Activated T-cell treated with anti-CD3 and anti-CD28 coated beads, Interleukin-2, amount 50 U/mL, for 4 hours (primary cell): Measurements from ENCODE around the gene GAD2. TPM values are rescaled to one million over a fixed set of nuclear protein-coding genes. Genes with fewer than 3 reads are reported as not detected.

Experiments used
- ATAC-seq, 2 donors: fragments of 200-7000 bp; cut with Tn5 transposase; one replicate each; pipeline ENCODE4 v1.10.0; 2021
- DNase-seq: peaks from one replicate; pipeline ENCODE4 v3.0.0-alpha.2; 2020
- H3K27me3 Mint-ChIP-seq: one replicate; pipeline ENCODE4 v1.8.0; 2021; ENCODE audit warnings: low read depth, mixed read lengths
- H3K36me3 Mint-ChIP-seq: one replicate; pipeline ENCODE4 v1.8.0; 2022; ENCODE audit warnings: mixed read lengths; ENCODE audit not compliant: insufficient read depth
- H3K4me1 Mint-ChIP-seq: one replicate; pipeline ENCODE4 v1.8.0; 2021; ENCODE audit warnings: low read depth, mixed read lengths
- H3K4me3 Mint-ChIP-seq: one replicate; pipeline ENCODE4 v1.8.0; 2021; ENCODE audit warnings: mild to moderate bottlenecking, moderate library complexity, mixed read lengths
- H3K9me3 Mint-ChIP-seq: one replicate; pipeline ENCODE4 v1.8.0; 2021; ENCODE audit warnings: mixed read lengths
- total RNA-seq, 3 donors: library from RNA; stranded (reverse); gene quantifications; one replicate each; pipeline ENCODE4 v1.2.1, GENCODE V29; 2021

Gene GAD2
- total RNA-seq, 3 donors from 2014 or later = not detected

GRCh38 chr10:26214551-26215395, 1.8 kb upstream of the GAD2 start:
- Mint-ChIP-seq H3K4me3 (peak overlapping the region; percentile 41), H3K36me3 (no peaks in the 10 kb centered on the region), H3K4me1 (peaks cover 32% of the 10 kb centered on the region), H3K27me3 (peaks cover 71% of the 10 kb centered on the region), H3K9me3 (no peaks in the 10 kb centered on the region)
- ATAC-seq (no peak), DNase-seq (no peak)

GRCh38 chr10:26215396-26215934, 1.1 kb upstream of the GAD2 start:
- no peaks in the 10 kb centered on the region for H3K36me3 Mint-ChIP-seq
- peak overlapping the region; percentile 41 for H3K4me3 Mint-ChIP-seq
- no peak for DNase-seq
- peaks cover 76% of the 10 kb centered on the region for H3K27me3 Mint-ChIP-seq
- peaks cover 32% of the 10 kb centered on the region for H3K4me1 Mint-ChIP-seq
- no peak for ATAC-seq
- H3K9me3 Mint-ChIP-seq = no peaks in the 10 kb centered on the region

- ATAC-seq = peak; percentile 71 to 79
- Mint-ChIP-seq H3K36me3 (no peaks in the 10 kb centered on the region), H3K4me1 (peaks cover 32% of the 10 kb centered on the region), H3K4me3 (peak overlapping the region; percentile 51), H3K9me3 (no peaks in the 10 kb centered on the region), H3K27me3 (peaks cover 82% of the 10 kb centered on the region)
- no peak for DNase-seq
Measured at GRCh38 chr10:26215935-26216584, 514 bp upstream of the GAD2 start.

GRCh38 chr10:26217396-26218086, 967 bp downstream of the GAD2 start:
- H3K9me3 Mint-ChIP-seq = no peaks in the 10 kb centered on the region
- H3K36me3 Mint-ChIP-seq = no peaks in the 10 kb centered on the region
- DNase-seq (no peak), ATAC-seq (peak; percentile 34 to 45)
- peak overlapping the region; percentile 48 for H3K4me3 Mint-ChIP-seq
- H3K4me1 Mint-ChIP-seq = peaks cover 32% of the 10 kb centered on the region
- H3K27me3 Mint-ChIP-seq = peaks cover 88% of the 10 kb centered on the region

- ATAC-seq (no peak), DNase-seq (no peak)
- no peaks in the 10 kb centered on the region for H3K36me3 Mint-ChIP-seq
- peaks cover 30% of the 10 kb centered on the region for H3K4me1 Mint-ChIP-seq
- H3K27me3 Mint-ChIP-seq = peaks cover 85% of the 10 kb centered on the region
- no peak overlapping the region for H3K4me3 Mint-ChIP-seq
- H3K9me3 Mint-ChIP-seq = no peaks in the 10 kb centered on the region
Measured at GRCh38 chr10:26219676-26220075, 3.1 kb downstream of the GAD2 start.

- no peaks in the 10 kb centered on the region for H3K9me3 Mint-ChIP-seq
- peaks cover 20% of the 10 kb centered on the region for H3K4me1 Mint-ChIP-seq
- ATAC-seq (no peak), DNase-seq (no peak)
- no peak overlapping the region for H3K4me3 Mint-ChIP-seq
- no peaks in the 10 kb centered on the region for H3K36me3 Mint-ChIP-seq
- H3K27me3 Mint-ChIP-seq = peaks cover 79% of the 10 kb centered on the region
Measured at GRCh38 chr10:26220901-26221300, 4.3 kb downstream of the GAD2 start.

GRCh38 chr10:26221541-26221940, 5.0 kb downstream of the GAD2 start:
- no peaks in the 10 kb centered on the region for H3K9me3 Mint-ChIP-seq
- peaks cover 74% of the 10 kb centered on the region for H3K27me3 Mint-ChIP-seq
- H3K4me3 Mint-ChIP-seq = no peak overlapping the region
- DNase-seq (no peak), ATAC-seq (no peak)
- no peaks in the 10 kb centered on the region for H3K36me3 Mint-ChIP-seq
- H3K4me1 Mint-ChIP-seq = peaks cover 15% of the 10 kb centered on the region

GRCh38 chr10:26222563-26222962, 6.0 kb downstream of the GAD2 start:
- DNase-seq (no peak), ATAC-seq (no peak)
- Mint-ChIP-seq H3K4me3 (no peak overlapping the region), H3K36me3 (no peaks in the 10 kb centered on the region), H3K27me3 (peaks cover 64% of the 10 kb centered on the region), H3K4me1 (peaks cover 7% of the 10 kb centered on the region), H3K9me3 (no peaks in the 10 kb centered on the region)

- DNase-seq = no peak
- Mint-ChIP-seq H3K36me3 (no peaks in the 10 kb centered on the region), H3K4me3 (no peak overlapping the region), H3K4me1 (no peaks in the 10 kb centered on the region), H3K27me3 (peaks cover 49% of the 10 kb centered on the region), H3K9me3 (no peaks in the 10 kb centered on the region)
- no peak for ATAC-seq
Measured at GRCh38 chr10:26225322-26225721, 8.7 kb downstream of the GAD2 start.

- Mint-ChIP-seq H3K9me3 (no peaks in the 10 kb centered on the region), H3K4me3 (no peak overlapping the region), H3K36me3 (no peaks in the 10 kb centered on the region), H3K4me1 (no peaks in the 10 kb centered on the region), H3K27me3 (peaks cover 34% of the 10 kb centered on the region)
- no peak for DNase-seq
- no peak for ATAC-seq
Measured at GRCh38 chr10:26227786-26228185, 11.2 kb downstream of the GAD2 start.

- Mint-ChIP-seq H3K4me1 (no peaks in the 10 kb centered on the region), H3K36me3 (no peaks in the 10 kb centered on the region), H3K27me3 (peaks cover 18% of the 10 kb centered on the region), H3K9me3 (no peaks in the 10 kb centered on the region), H3K4me3 (no peak overlapping the region)
- no peak for ATAC-seq
- no peak for DNase-seq
Measured at GRCh38 chr10:26232174-26232573, 15.6 kb downstream of the GAD2 start.

- peaks cover 27% of the 10 kb centered on the region for H3K27me3 Mint-ChIP-seq
- DNase-seq (no peak), ATAC-seq (no peak)
- H3K36me3 Mint-ChIP-seq = no peaks in the 10 kb centered on the region
- no peaks in the 10 kb centered on the region for H3K4me1 Mint-ChIP-seq
- no peak overlapping the region for H3K4me3 Mint-ChIP-seq
- H3K9me3 Mint-ChIP-seq = no peaks in the 10 kb centered on the region
Measured at GRCh38 chr10:26235761-26236160, 19.2 kb downstream of the GAD2 start.

- DNase-seq = no peak
- H3K4me1 Mint-ChIP-seq = no peaks in the 10 kb centered on the region
- no peaks in the 10 kb centered on the region for H3K9me3 Mint-ChIP-seq
- H3K4me3 Mint-ChIP-seq = no peak overlapping the region
- peaks cover 26% of the 10 kb centered on the region for H3K27me3 Mint-ChIP-seq
- ATAC-seq = peak in 1 of 2 donors; percentile 32
- no peaks in the 10 kb centered on the region for H3K36me3 Mint-ChIP-seq
Measured at GRCh38 chr10:26238378-26238777, 21.8 kb downstream of the GAD2 start.

GRCh38 chr10:26242706-26243350, 26.3 kb downstream of the GAD2 start:
- DNase-seq = no peak
- Mint-ChIP-seq H3K27me3 (peaks cover 28% of the 10 kb centered on the region), H3K4me3 (no peak overlapping the region), H3K9me3 (no peaks in the 10 kb centered on the region), H3K36me3 (no peaks in the 10 kb centered on the region), H3K4me1 (no peaks in the 10 kb centered on the region)
- no peak for ATAC-seq
